Mesendoderm (in vitro differentiated cells): ENCODE results near the gene CRAMP1.

Experiments
- DNase-seq: peaks from one replicate; pipeline ENCODE4 v3.0.0; 2013
- H2AK5ac ChIP-seq: 2 replicates; pipeline ENCODE4 v1.6.1; 2013; ENCODE audit warnings: low read length, inconsistent platforms
- H2BK120ac ChIP-seq: 2 replicates; pipeline ENCODE4 v1.6.1; 2013; ENCODE audit warnings: low read depth, mild to moderate bottlenecking, low read length, moderate library complexity, mixed read lengths
- H2BK15ac ChIP-seq: replicated peaks from 2 replicates; pipeline ENCODE4 v1.6.1; 2013; ENCODE audit warnings: low read depth, mild to moderate bottlenecking, moderate library complexity
- H2BK5ac ChIP-seq: 2 replicates; pipeline ENCODE4 v1.6.1; 2013; ENCODE audit warnings: low read length, inconsistent platforms
- H3K18ac ChIP-seq: 2 replicates; pipeline ENCODE4 v1.6.1; 2013; ENCODE audit warnings: mild to moderate bottlenecking, low read length, mixed read lengths
- H3K23ac ChIP-seq: one replicate; pipeline ENCODE4 v1.6.1; 2013; ENCODE audit warnings: low read length
- H3K27ac ChIP-seq: 2 replicates; pipeline ENCODE4 v1.5.1; 2013; ENCODE audit warnings: low read depth, mild to moderate bottlenecking, inconsistent platforms, low read length, moderate library complexity
- H3K27me3 ChIP-seq: 2 replicates; pipeline ENCODE4 v1.6.1; 2013; ENCODE audit warnings: low read length, control low read depth, mild to moderate bottlenecking, inconsistent platforms; ENCODE audit not compliant: insufficient read depth, poor library complexity
- H3K36me3 ChIP-seq: 2 replicates; pipeline ENCODE4 v1.6.1; 2013; ENCODE audit warnings: low read length, inconsistent platforms; ENCODE audit not compliant: control insufficient read depth, insufficient read depth
- H3K4ac ChIP-seq: one replicate; pipeline ENCODE4 v1.6.1; 2013; ENCODE audit warnings: low read depth, mild to moderate bottlenecking, low read length, moderate library complexity
- H3K4me1 ChIP-seq: 2 replicates; pipeline ENCODE4 v1.6.1; 2013; ENCODE audit warnings: low read depth, low read length, inconsistent platforms; ENCODE audit not compliant: control insufficient read depth
- H3K4me2 ChIP-seq: 2 replicates; pipeline ENCODE4 v1.6.1; 2013; ENCODE audit warnings: low read length
- H3K4me3 ChIP-seq: 2 replicates; pipeline ENCODE4 v1.5.1; 2013; ENCODE audit warnings: mild to moderate bottlenecking, low read length
- H3K56ac ChIP-seq: one replicate; pipeline ENCODE4 v1.6.1; 2013; ENCODE audit warnings: low read length
- H3K79me1 ChIP-seq: 2 replicates; pipeline ENCODE4 v1.6.1; 2013; ENCODE audit warnings: low read length, inconsistent platforms
- H3K79me2 ChIP-seq: 2 replicates; pipeline ENCODE4 v1.6.1; 2013; ENCODE audit warnings: mild to moderate bottlenecking, low read length; ENCODE audit not compliant: control insufficient read depth, insufficient read depth
- H3K9ac ChIP-seq: 2 replicates; pipeline ENCODE4 v1.6.1; 2013; ENCODE audit warnings: low read length, inconsistent platforms
- H4K5ac ChIP-seq: one replicate; pipeline ENCODE4 v1.6.1; 2013; ENCODE audit warnings: low read length
- H4K8ac ChIP-seq: one replicate; pipeline ENCODE4 v1.6.1; 2013; ENCODE audit warnings: low read depth, mild to moderate bottlenecking, control low read depth, low read length, moderate library complexity
- WGBS: extraction: QIAGEN DNeasy Blood & Tissue Kit; methylation state at CpG from one replicate; pipeline ENCODE4 v1.1.7; 2013; ENCODE audit warnings: low lambda C conversion rate, missing lambda C conversion rate; ENCODE audit not compliant: insufficient coverage; ENCODE audit errors: extremely low coverage; 5-methylcytosine and 5-hydroxymethylcytosine counted together

Gene CRAMP1

GRCh38 chr16:1662543-1662942, 50.4 kb downstream of the CRAMP1 start:
- Histone ChIP-seq H2BK15ac (no peak overlapping the region), H2AK5ac (no peak overlapping the region), H4K8ac (no peak overlapping the region), H4K5ac (no peak overlapping the region), H3K56ac (no peak overlapping the region), H3K79me1 (no peaks in the 10 kb centered on the region), H3K79me2 (no peaks in the 10 kb centered on the region), H3K27ac (no peak overlapping the region), H3K4ac (no peak overlapping the region), H3K4me2 (no peak overlapping the region), H3K23ac (no peak overlapping the region), H2BK5ac (no peak overlapping the region), H3K9ac (no peak overlapping the region), H3K36me3 (peaks cover 18% of the 10 kb centered on the region), H3K4me3 (no peak overlapping the region), H3K4me1 (no peaks in the 10 kb centered on the region), H2BK120ac (no peak overlapping the region), H3K27me3 (no peaks in the 10 kb centered on the region), H3K18ac (no peak overlapping the region)
- no CpG with 5 or more reads among the region's 20 CpGs for WGBS
- DNase-seq: no peak

- no peak overlapping the region for H3K18ac ChIP-seq
- no peak overlapping the region for H3K4me3 ChIP-seq
- H3K79me2 ChIP-seq: no peaks in the 10 kb centered on the region
- H3K9ac ChIP-seq: no peak overlapping the region
- H3K56ac ChIP-seq: no peak overlapping the region
- H3K4me1 ChIP-seq: no peaks in the 10 kb centered on the region
- no peak for DNase-seq
- no peak overlapping the region for H2BK120ac ChIP-seq
- H3K27me3 ChIP-seq: no peaks in the 10 kb centered on the region
- no peaks in the 10 kb centered on the region for H3K79me1 ChIP-seq
- H4K5ac ChIP-seq: no peak overlapping the region
- no peak overlapping the region for H3K4me2 ChIP-seq
- H3K27ac ChIP-seq: no peak overlapping the region
- no peak overlapping the region for H2BK5ac ChIP-seq
- no peak overlapping the region for H2AK5ac ChIP-seq
- no CpG with 5 or more reads among the region's 15 CpGs for WGBS
- no peak overlapping the region for H2BK15ac ChIP-seq
- no peak overlapping the region for H4K8ac ChIP-seq
- H3K36me3 ChIP-seq: peaks cover 27% of the 10 kb centered on the region
- no peak overlapping the region for H3K23ac ChIP-seq
- no peak overlapping the region for H3K4ac ChIP-seq
These were observed 53.7 kb downstream of the CRAMP1 start for GRCh38 chr16:1665829-1666228.

GRCh38 chr16:1666316-1666715, 54.2 kb downstream of the CRAMP1 start:
- H3K4me3 ChIP-seq: no peak overlapping the region
- H3K27ac ChIP-seq: no peak overlapping the region
- H3K4ac ChIP-seq: no peak overlapping the region
- no peaks in the 10 kb centered on the region for H3K4me1 ChIP-seq
- H3K79me2 ChIP-seq: no peaks in the 10 kb centered on the region
- H3K79me1 ChIP-seq: no peaks in the 10 kb centered on the region
- H2BK5ac ChIP-seq: no peak overlapping the region
- no peak overlapping the region for H4K8ac ChIP-seq
- H3K27me3 ChIP-seq: no peaks in the 10 kb centered on the region
- H2BK120ac ChIP-seq: no peak overlapping the region
- H3K56ac ChIP-seq: no peak overlapping the region
- H2AK5ac ChIP-seq: no peak overlapping the region
- no peak for DNase-seq
- no CpG with 5 or more reads among the region's 13 CpGs for WGBS
- H3K18ac ChIP-seq: no peak overlapping the region
- no peak overlapping the region for H3K4me2 ChIP-seq
- H3K9ac ChIP-seq: no peak overlapping the region
- H3K23ac ChIP-seq: no peak overlapping the region
- peaks cover 27% of the 10 kb centered on the region for H3K36me3 ChIP-seq
- H2BK15ac ChIP-seq: no peak overlapping the region
- no peak overlapping the region for H4K5ac ChIP-seq

GRCh38 chr16:1667271-1667670, 55.1 kb downstream of the CRAMP1 start:
- Histone ChIP-seq H2BK120ac (no peak overlapping the region), H3K27ac (no peak overlapping the region), H3K18ac (no peak overlapping the region), H2BK15ac (no peak overlapping the region), H3K27me3 (no peaks in the 10 kb centered on the region), H2AK5ac (no peak overlapping the region), H3K4me1 (no peaks in the 10 kb centered on the region), H2BK5ac (no peak overlapping the region), H3K79me1 (no peaks in the 10 kb centered on the region), H3K56ac (no peak overlapping the region), H4K8ac (no peak overlapping the region), H4K5ac (no peak overlapping the region), H3K4me2 (no peak overlapping the region), H3K9ac (no peak overlapping the region), H3K4me3 (no peak overlapping the region), H3K4ac (no peak overlapping the region), H3K23ac (no peak overlapping the region), H3K36me3 (peaks cover 23% of the 10 kb centered on the region), H3K79me2 (no peaks in the 10 kb centered on the region)
- WGBS: no CpG with 5 or more reads among the region's 8 CpGs
- DNase-seq: no peak

GRCh38 chr16:1667916-1668315, 55.8 kb downstream of the CRAMP1 start:
- no peaks in the 10 kb centered on the region for H3K79me1 ChIP-seq
- no peak overlapping the region for H4K5ac ChIP-seq
- H3K27ac ChIP-seq: no peak overlapping the region
- H2BK5ac ChIP-seq: no peak overlapping the region
- H3K18ac ChIP-seq: no peak overlapping the region
- no peak overlapping the region for H3K4me2 ChIP-seq
- WGBS: no CpG with 5 or more reads among the region's 14 CpGs
- H3K79me2 ChIP-seq: no peaks in the 10 kb centered on the region
- no peak overlapping the region for H3K9ac ChIP-seq
- H2BK120ac ChIP-seq: no peak overlapping the region
- no peak overlapping the region for H2BK15ac ChIP-seq
- H3K4ac ChIP-seq: no peak overlapping the region
- no peak overlapping the region for H3K23ac ChIP-seq
- H4K8ac ChIP-seq: no peak overlapping the region
- no peak overlapping the region for H3K4me3 ChIP-seq
- H3K36me3 ChIP-seq: peaks cover 21% of the 10 kb centered on the region
- H3K4me1 ChIP-seq: no peaks in the 10 kb centered on the region
- H2AK5ac ChIP-seq: no peak overlapping the region
- no peak for DNase-seq
- H3K27me3 ChIP-seq: no peaks in the 10 kb centered on the region
- no peak overlapping the region for H3K56ac ChIP-seq

GRCh38 chr16:1668612-1669319, 56.6 kb downstream of the CRAMP1 start:
- no peak overlapping the region for H3K56ac ChIP-seq
- H3K4me2 ChIP-seq: no peak overlapping the region
- DNase-seq: no peak
- no peaks in the 10 kb centered on the region for H3K4me1 ChIP-seq
- H4K5ac ChIP-seq: no peak overlapping the region
- no peak overlapping the region for H2BK120ac ChIP-seq
- H2BK5ac ChIP-seq: no peak overlapping the region
- H3K9ac ChIP-seq: no peak overlapping the region
- H3K4ac ChIP-seq: no peak overlapping the region
- H3K79me2 ChIP-seq: no peaks in the 10 kb centered on the region
- H2BK15ac ChIP-seq: no peak overlapping the region
- H2AK5ac ChIP-seq: no peak overlapping the region
- H3K27me3 ChIP-seq: no peaks in the 10 kb centered on the region
- H3K23ac ChIP-seq: no peak overlapping the region
- no CpG with 5 or more reads among the region's 23 CpGs for WGBS
- no peak overlapping the region for H3K18ac ChIP-seq
- no peak overlapping the region for H3K27ac ChIP-seq
- no peaks in the 10 kb centered on the region for H3K79me1 ChIP-seq
- H3K36me3 ChIP-seq: peaks cover 21% of the 10 kb centered on the region
- H4K8ac ChIP-seq: no peak overlapping the region
- no peak overlapping the region for H3K4me3 ChIP-seq
